Activated CD8-positive, alpha-beta memory T cell treated with anti-CD3 and anti-CD28 coated beads for 24 hours (primary cell): ENCODE results near the gene ZNF662.

Experiments
- DNase-seq: peaks from one replicate; pipeline ENCODE4 v3.0.0-alpha.2; 2020

Gene ZNF662

DNA sequence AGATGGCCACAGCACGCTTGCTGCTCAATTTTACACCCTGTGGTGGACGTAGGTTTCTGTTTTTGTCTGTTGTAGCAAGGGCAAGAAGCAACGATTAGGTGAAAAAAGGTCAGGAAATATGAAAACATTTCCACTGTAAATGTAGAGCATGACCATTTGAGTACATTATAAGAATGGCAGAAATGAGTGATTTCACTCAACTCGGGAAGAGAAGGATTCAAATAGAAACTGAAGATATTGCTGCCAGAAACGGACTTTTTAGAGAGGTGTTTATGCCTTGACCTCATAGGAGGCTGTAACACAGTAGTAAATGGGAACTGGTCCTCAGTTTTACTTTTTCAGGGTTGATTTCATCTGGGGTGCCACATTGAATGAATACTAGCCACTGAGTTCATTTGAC is 40.1 kb downstream of the ZNF662 start:
- DNase-seq, result no peak

- DNase-seq, result no peak
These were observed 51.6 kb downstream of the ZNF662 start for GRCh38 chr3:42957573-42957972.

- DNase-seq, result no peak
These were observed 54.3 kb downstream of the ZNF662 start for GRCh38 chr3:42960282-42960681.

DNA sequence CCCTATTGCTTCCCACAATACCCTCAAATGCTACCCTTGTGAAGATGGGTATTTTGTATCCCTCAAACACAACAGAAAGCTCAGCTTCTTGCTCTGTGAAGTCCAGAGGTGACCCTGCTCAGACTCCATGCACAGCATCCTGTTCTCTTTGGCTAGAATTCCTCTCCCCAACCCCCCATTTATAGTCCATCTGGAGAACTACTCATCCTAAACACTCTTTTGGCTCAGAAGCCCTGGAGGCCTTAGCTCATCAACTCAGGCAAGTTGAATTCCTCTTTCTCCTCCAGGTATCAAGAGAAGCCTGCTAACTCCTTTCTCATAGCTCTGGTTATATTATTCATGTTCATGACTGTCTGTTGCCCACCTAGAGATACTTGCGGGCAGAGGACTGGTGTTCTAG is 54.8 kb downstream of the ZNF662 start:
- no peak for DNase-seq

DNA sequence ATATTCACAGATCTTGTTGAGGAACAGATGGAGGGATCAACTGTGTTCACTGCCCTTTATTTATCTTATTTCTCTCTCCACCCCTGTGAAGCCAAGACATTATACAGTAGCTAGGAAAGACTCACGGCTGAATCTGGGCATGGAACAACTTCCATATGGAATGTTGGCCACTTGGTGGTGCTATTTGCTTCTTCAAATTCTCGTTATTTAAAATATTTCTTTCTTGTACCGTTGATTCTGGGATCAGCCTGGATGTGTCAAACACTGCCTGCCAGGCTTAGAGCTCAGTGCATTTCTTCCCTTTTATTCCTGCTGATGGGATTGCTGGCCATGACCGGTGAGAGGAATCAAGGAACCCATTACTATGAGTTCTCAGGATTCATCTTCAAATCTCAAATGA is 55.7 kb downstream of the ZNF662 start:
- DNase-seq, result no peak

DNA sequence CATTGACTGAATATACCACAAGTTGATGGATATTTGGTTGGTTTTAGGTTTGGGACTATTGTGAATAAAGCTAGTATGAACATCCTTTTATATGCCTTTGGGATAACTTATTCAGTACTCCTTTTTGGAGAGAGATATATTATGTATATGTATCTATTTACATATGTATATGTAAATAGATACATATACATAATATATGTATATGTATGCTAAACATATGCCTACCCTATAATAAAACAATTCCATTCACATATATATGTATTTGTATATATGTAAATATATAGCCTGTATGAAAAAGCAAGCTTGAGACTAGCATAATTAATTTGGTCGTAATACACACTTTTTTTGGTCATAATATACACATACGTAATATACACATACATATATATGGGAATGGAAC is 57.3 kb downstream of the ZNF662 start:
- no peak for DNase-seq

GRCh38 chr3:42964266-42964665 is 58.3 kb downstream of the ZNF662 start:
- no peak for DNase-seq
